T-cell (primary cell): ENCODE results near the gene MIGA2. TPM values are rescaled to one million over a fixed set of nuclear protein-coding genes. Genes with fewer than 3 reads are reported as not detected.
A peak's percentile ranks its signal among the peaks of the same experiment; 100 is the strongest.

Source experiments
- ATAC-seq, 4 experiments: fragments of 200-7000 bp in 3 of 4; fragments of 150-1000 bp in 1 of 4; cut with Tn5 transposase; replicated peaks in 1 of 4; 1 replicate in 3 of 4; 2 replicates in 1 of 4; pipeline ENCODE4 v1.10.0; 2021; ENCODE audit warnings: moderate library complexity in 3 of 4, mild to moderate bottlenecking in 2 of 4, moderate number of reproducible peaks in 1 of 4
- CTCF ChIA-PET, 2 donors: fragments of 300-600 bp; sonication (Branson Sonifier 250); formaldehyde crosslinking; loops; one replicate each; lab custom pipeline; 2022; ENCODE audit warnings: antibody characterized with exemption in 2 of 2; lab: Charles Lee
- POLR2A ChIA-PET, 2 donors: fragments of 300-600 bp; sonication (Branson Sonifier 250); formaldehyde crosslinking; loops; one replicate each; lab custom pipeline; 2022; ENCODE audit warnings: antibody characterized with exemption in 2 of 2; lab: Charles Lee
- DNase-seq, 35 experiments: peaks; one replicate each; pipeline versions ENCODE4 v3.0.0 to v3.0.0-alpha.2; 2013 to 2023
- H3K27ac ChIP-seq: one replicate; pipeline ENCODE4 v1.5.1; 2013; ENCODE audit warnings: low read length
- H3K27me3 ChIP-seq, 2 experiments: replicated peaks in 1 of 2; 1 replicate in 1 of 2; 2 replicates in 1 of 2; pipeline versions ENCODE4 v1.6.1 to v1.7.0; 2013; ENCODE audit warnings: low read length in 1 of 2, mixed read lengths in 1 of 2; ENCODE audit not compliant: control insufficient read depth in 2 of 2, insufficient read depth in 2 of 2; ENCODE audit errors: extremely low read depth in 1 of 2
- H3K36me3 ChIP-seq, 2 donors: 1 replicate in 1 of 2; 2 replicates in 1 of 2; pipeline versions ENCODE4 v1.6.1 to v1.7.0; 2013; ENCODE audit warnings: low read length in 1 of 2; ENCODE audit not compliant: control insufficient read depth in 2 of 2, insufficient read depth in 1 of 2; ENCODE audit errors: extremely low read depth in 1 of 2
- H3K4me1 ChIP-seq, 2 experiments: 1 replicate in 1 of 2; 2 replicates in 1 of 2; pipeline versions ENCODE4 v1.6.1 to v1.7.0; 2013; ENCODE audit warnings: low read length in 2 of 2, mixed read lengths in 1 of 2; ENCODE audit not compliant: insufficient read depth in 2 of 2, control insufficient read depth in 1 of 2; ENCODE audit errors: extremely low read depth in 1 of 2
- H3K4me3 ChIP-seq, 2 donors: 1 replicate in 1 of 2; 2 replicates in 1 of 2; pipeline versions ENCODE4 v1.5.1 to v1.7.0; 2013; ENCODE audit warnings: mild to moderate bottlenecking in 2 of 2, low read length in 1 of 2, moderate library complexity in 1 of 2; ENCODE audit not compliant: control insufficient read depth in 1 of 2; ENCODE audit errors: extremely low read depth in 1 of 2
- H3K9me3 ChIP-seq: 2 replicates; pipeline ENCODE4 v1.7.0; 2013
- H3K27ac Mint-ChIP-seq, 2 donors: one replicate each; pipeline ENCODE4 v1.8.0; 2020 to 2021; ENCODE audit warnings: mild to moderate bottlenecking in 2 of 2, mixed read lengths in 2 of 2
- H3K27me3 Mint-ChIP-seq, 2 donors: one replicate each; pipeline ENCODE4 v1.8.0; 2021 to 2022; ENCODE audit warnings: mixed read lengths in 2 of 2
- H3K36me3 Mint-ChIP-seq: one replicate; pipeline ENCODE4 v1.8.0; 2021; ENCODE audit warnings: mixed read lengths
- H3K4me1 Mint-ChIP-seq, 3 donors: one replicate each; pipeline ENCODE4 v1.8.0; 2020 to 2022; ENCODE audit warnings: mixed read lengths in 3 of 3, mild to moderate bottlenecking in 1 of 3
- H3K4me3 Mint-ChIP-seq, 3 donors: one replicate each; pipeline ENCODE4 v1.8.0; 2020 to 2022; ENCODE audit warnings: mild to moderate bottlenecking in 3 of 3, mixed read lengths in 3 of 3, moderate library complexity in 3 of 3
- H3K9me3 Mint-ChIP-seq, 3 donors: one replicate each; pipeline ENCODE4 v1.8.0; 2020 to 2022; ENCODE audit warnings: mixed read lengths in 3 of 3
- WGBS: methylation state at CpG from one replicate; pipeline ENCODE4 v1.1.5; 2013; ENCODE audit warnings: missing lambda C conversion rate; ENCODE audit not compliant: insufficient coverage; 5-methylcytosine and 5-hydroxymethylcytosine counted together
- total RNA-seq, 35 experiments: library from RNA in 6 of 35; stranded (reverse) in 6 of 35; fragments of 120-200 nt in 1 of 35; gene quantifications; one replicate each; pipeline versions ENCODE4 v1.2.1 to v1.2.4 and lab custom pipeline; 2013 to 2026

Gene MIGA2
- total RNA-seq, 5 donors from 2014 or later (not counting 1 experiment from before 2014, with no cell fraction given): 60.8 to 95.7 (median 83.4) TPM

DNA sequence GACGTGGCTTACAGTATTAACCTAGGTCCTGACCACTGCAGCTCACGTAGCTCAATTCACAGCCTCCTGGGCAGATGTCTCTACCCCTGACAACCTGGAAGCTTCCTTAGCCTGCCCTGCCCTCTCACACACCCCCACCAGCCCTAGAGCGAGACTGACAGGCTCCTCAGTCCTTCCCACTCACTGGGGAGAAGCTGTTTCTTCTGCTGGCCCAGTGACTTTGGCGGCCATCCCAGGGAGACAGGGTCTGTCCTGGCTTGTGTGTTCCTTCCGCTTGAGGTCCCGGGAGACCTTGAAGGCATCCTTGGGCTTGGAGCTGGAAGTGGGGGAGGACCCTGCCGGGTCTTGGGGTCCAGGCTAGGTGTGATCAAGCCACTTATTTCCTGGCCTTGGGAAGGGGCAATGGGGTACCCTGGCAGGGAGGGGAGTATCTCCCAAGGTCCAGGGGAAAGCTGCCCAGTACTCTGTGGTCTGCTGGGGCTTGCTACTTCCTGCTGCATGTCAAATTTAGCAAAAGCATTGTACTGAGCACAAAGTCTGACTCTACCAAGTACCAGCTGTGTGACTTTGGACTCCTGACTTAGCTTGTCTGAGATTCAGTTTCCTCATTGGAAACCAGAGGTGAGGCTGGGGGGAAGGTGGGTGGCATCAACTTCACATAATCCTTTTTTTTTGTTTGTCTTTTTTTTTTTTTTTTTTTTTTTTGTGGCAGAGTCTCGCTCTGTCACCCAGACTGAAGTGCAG lies 1.9 kb downstream of the MIGA2 start:
- Histone ChIP-seq H3K27ac (no peak overlapping the region), H3K36me3 (peaks cover 0 to 25% of the 10 kb centered on the region in 2 donors), H3K4me1 (peaks cover 10 to 31% of the 10 kb centered on the region in 2 experiments), H3K27me3 (no peaks in the 10 kb centered on the region), H3K9me3 (no peaks in the 10 kb centered on the region), H3K4me3 (no peak overlapping the region)
- ChIA-PET POLR2A (interaction anchor here in 1 of 2 donors (0.7 kb wide), 2 partner anchors 8 to 602 kb away, joined by 5 to 15 read pairs; no protein-coding TSS in a partner anchor), CTCF (no interaction called here)
- H3K4me1 Mint-ChIP-seq: peaks cover 31 to 39% (median 36%) of the 10 kb centered on the region in 3 donors
- peak overlapping the region; percentile 95 to 99 (median 95) for H3K4me3 Mint-ChIP-seq
- no peaks in the 10 kb centered on the region for H3K27me3 Mint-ChIP-seq
- WGBS: 59% methylated on average over 2 of the region's 8 CpGs
- H3K36me3 Mint-ChIP-seq: peaks cover 12% of the 10 kb centered on the region
- DNase-seq: no peak
- no peak overlapping the region for H3K27ac Mint-ChIP-seq
- H3K9me3 Mint-ChIP-seq: no peaks in the 10 kb centered on the region
- ATAC-seq: no peak

DNA sequence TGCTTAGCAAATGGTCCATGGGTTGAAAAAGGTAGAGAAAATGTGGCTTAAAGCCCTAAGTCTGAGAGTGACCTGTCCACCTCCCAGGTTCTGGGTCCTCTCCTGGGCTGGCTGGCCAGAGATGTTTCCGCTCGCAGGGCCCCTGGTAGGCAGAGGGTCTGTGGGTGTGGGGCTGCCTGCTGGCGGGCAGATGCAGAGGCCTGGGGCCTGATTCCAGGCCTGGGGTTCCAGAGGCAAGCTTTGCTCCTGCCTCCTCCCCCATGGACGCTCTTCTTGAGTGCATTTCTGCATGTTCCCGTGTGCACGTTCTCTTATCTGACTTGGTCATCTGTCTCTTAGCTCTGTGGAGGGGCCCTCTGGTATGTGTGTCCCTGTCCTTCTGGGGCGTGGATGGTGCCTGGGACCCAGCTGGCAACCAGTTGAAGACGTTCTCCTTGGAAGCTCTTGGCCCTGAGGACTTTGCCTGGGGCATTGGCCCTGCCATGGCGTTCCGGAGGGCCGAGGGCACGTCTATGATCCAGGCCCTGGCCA lies 3.8 kb downstream of the MIGA2 start:
- ChIA-PET CTCF (no interaction called here), POLR2A (interaction anchor here in 1 of 2 donors (0.7 kb wide), 1 partner anchor 12 kb away, joined by 4 read pairs; no protein-coding TSS in a partner anchor)
- Histone ChIP-seq H3K4me1 (peaks cover 10 to 31% of the 10 kb centered on the region in 2 experiments), H3K27ac (no peak overlapping the region), H3K4me3 (no peak overlapping the region), H3K36me3 (peaks cover 0 to 34% of the 10 kb centered on the region in 2 donors), H3K9me3 (no peaks in the 10 kb centered on the region), H3K27me3 (no peaks in the 10 kb centered on the region)
- no peak for ATAC-seq
- Mint-ChIP-seq H3K9me3 (no peaks in the 10 kb centered on the region), H3K36me3 (peaks cover 16% of the 10 kb centered on the region), H3K4me1 (peaks cover 31 to 39% (median 36%) of the 10 kb centered on the region in 3 donors), H3K27ac (no peak overlapping the region), H3K27me3 (no peaks in the 10 kb centered on the region), H3K4me3 (peak overlapping the region in 1 of 3 donors; percentile 12)
- DNase-seq: no peak
- WGBS: 93% methylated on average over 12 of the region's 12 CpGs

DNA sequence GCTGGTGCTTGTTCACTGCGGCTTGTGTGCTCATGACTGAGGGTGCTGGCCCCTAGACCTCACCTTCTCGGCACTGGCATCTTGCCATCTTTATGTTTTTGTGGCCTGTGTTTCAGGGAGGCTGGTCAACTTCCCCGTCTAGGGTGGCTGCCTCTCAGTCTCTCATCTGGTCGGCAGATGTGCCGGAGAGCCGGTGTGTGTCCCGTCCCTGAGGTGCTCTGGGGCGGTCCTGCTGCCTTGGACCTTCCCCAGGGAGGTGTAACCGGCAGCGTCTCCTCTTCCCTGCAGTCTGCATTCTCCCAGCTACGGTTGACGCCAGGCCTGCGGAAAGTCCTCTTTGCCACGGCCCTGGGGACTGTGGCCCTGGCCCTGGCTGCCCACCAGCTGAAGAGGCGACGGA lies 5.6 kb downstream of the MIGA2 start:
- H3K27ac Mint-ChIP-seq: no peak overlapping the region
- H3K36me3 Mint-ChIP-seq: peaks cover 16% of the 10 kb centered on the region
- H3K9me3 Mint-ChIP-seq: no peaks in the 10 kb centered on the region
- CTCF ChIA-PET: no interaction called here
- peaks cover 0 to 42% of the 10 kb centered on the region in 2 donors for H3K36me3 ChIP-seq
- H3K4me1 Mint-ChIP-seq: peaks cover 17 to 26% (median 25%) of the 10 kb centered on the region in 3 donors
- no peak for ATAC-seq
- no peak overlapping the region for H3K4me3 Mint-ChIP-seq
- H3K9me3 ChIP-seq: no peaks in the 10 kb centered on the region
- no peaks in the 10 kb centered on the region for H3K27me3 ChIP-seq
- no peak overlapping the region for H3K4me3 ChIP-seq
- DNase-seq: no peak
- H3K4me1 ChIP-seq: peaks cover 8 to 20% of the 10 kb centered on the region in 2 experiments
- 95% methylated on average over 14 of the region's 16 CpGs for WGBS
- no peak overlapping the region for H3K27ac ChIP-seq
- no peaks in the 10 kb centered on the region for H3K27me3 Mint-ChIP-seq
- POLR2A ChIA-PET: no interaction called here

DNA sequence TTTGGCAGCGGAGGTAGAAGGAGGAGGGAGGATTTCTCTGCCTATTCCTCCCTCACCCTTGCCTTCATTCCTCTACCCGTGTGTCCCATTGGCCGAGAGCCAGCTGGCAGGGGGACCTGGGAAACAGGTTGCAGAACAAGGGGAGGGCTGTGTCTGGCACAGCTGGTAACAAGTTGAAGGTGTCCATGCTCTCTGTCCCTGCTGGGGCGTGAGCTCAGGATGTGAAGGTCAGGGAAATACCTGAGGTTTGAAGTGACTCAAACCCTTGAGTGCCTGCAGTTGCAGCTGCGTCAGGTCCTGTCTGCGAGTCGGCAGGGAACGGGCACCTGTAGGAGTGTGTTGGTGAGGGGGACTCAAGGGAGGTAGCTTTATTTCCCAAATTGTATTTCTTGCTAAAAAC lies 16.2 kb downstream of the MIGA2 start:
- 93% methylated on average over 2 of the region's 8 CpGs for WGBS
- Mint-ChIP-seq H3K4me3 (no peak overlapping the region), H3K27ac (no peak overlapping the region), H3K27me3 (no peaks in the 10 kb centered on the region), H3K36me3 (peaks cover 22% of the 10 kb centered on the region), H3K4me1 (no peaks in the 10 kb centered on the region), H3K9me3 (no peaks in the 10 kb centered on the region)
- Histone ChIP-seq H3K9me3 (no peaks in the 10 kb centered on the region), H3K27ac (no peak overlapping the region), H3K4me1 (no peaks in the 10 kb centered on the region), H3K27me3 (no peaks in the 10 kb centered on the region), H3K4me3 (no peak overlapping the region), H3K36me3 (peaks cover 0 to 46% of the 10 kb centered on the region in 2 donors)
- CTCF ChIA-PET: no interaction called here
- DNase-seq (no peak), ATAC-seq (no peak)
- POLR2A ChIA-PET: no interaction called here

DNA sequence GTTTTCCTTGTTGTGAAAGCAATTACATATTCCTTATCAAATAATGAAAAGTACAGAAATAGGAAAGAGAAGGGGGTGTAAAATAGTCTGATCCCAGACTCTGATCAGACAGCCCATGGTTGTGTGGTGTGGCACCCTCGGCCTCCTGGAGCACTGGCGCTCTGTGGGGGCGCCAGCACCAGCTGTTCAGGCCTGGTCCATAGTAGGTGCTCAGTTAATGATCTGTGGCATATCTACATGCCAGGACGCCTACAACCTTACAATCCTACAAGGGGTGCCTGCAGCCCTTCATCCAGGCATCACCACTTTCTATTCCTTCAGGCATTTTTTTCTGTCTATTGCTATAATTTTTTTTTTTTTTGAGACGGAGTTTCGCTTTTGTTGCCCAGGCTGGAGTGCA lies 16.6 kb downstream of the MIGA2 start:
- no peak overlapping the region for H3K4me3 Mint-ChIP-seq
- WGBS: 100% methylated on average over 3 of the region's 6 CpGs
- Histone ChIP-seq H3K9me3 (no peaks in the 10 kb centered on the region), H3K36me3 (peaks cover 0 to 41% of the 10 kb centered on the region in 2 donors), H3K4me3 (no peak overlapping the region), H3K4me1 (no peaks in the 10 kb centered on the region), H3K27ac (no peak overlapping the region), H3K27me3 (no peaks in the 10 kb centered on the region)
- ChIA-PET CTCF (no interaction called here), POLR2A (interaction anchor here in 1 of 2 donors (0.5 kb wide), 1 partner anchor 765 kb away, joined by 3 read pairs; no protein-coding TSS in a partner anchor)
- H3K36me3 Mint-ChIP-seq: peaks cover 22% of the 10 kb centered on the region
- ATAC-seq (no peak), DNase-seq (no peak)
- no peaks in the 10 kb centered on the region for H3K4me1 Mint-ChIP-seq
- H3K9me3 Mint-ChIP-seq: no peaks in the 10 kb centered on the region
- no peak overlapping the region for H3K27ac Mint-ChIP-seq
- H3K27me3 Mint-ChIP-seq: no peaks in the 10 kb centered on the region

DNA sequence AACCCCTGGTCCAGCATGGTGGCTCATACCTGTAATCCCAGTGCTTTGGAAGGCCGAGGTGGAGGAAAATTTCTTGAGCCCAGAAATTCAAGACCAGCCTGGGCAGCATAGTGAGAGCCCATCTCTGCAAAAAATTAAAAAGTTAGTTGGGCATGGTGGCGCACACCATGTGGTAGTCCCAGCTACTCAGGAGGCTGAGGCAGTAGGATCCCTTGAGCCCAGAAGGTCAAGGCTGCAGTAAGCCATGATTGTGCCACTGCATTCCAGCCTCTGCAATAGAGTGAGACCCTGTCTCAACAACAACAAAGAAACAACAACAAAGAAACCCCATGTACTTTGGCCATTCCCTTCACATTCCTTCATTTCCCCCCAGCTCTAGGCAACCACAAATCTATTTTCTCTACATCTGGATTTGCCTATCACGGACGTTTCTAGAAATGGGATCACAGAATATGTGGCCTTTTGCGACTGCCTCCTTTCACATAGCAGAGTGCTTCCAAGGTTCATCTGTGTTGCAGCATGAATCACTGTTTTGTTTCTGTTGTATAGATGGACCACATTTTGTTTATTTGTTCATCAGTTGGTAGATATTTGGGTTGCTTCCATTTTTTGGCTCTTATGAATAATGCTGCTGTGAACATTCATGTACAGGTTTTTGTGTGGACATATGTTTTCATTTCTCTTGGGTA lies 17.9 kb downstream of the MIGA2 start:
- no peaks in the 10 kb centered on the region for H3K9me3 Mint-ChIP-seq
- H3K27me3 Mint-ChIP-seq: no peaks in the 10 kb centered on the region
- POLR2A ChIA-PET: no interaction called here
- no peak overlapping the region for H3K27ac Mint-ChIP-seq
- CTCF ChIA-PET: interaction anchor here in 1 of 2 donors (0.5 kb wide), 1 partner anchor 812 kb away, joined by 4 read pairs; no protein-coding TSS in a partner anchor
- no peak overlapping the region for H3K4me3 ChIP-seq
- H3K27ac ChIP-seq: no peak overlapping the region
- H3K27me3 ChIP-seq: no peaks in the 10 kb centered on the region
- no peaks in the 10 kb centered on the region for H3K9me3 ChIP-seq
- H3K36me3 ChIP-seq: peaks cover 10 to 37% of the 10 kb centered on the region in 2 donors
- no peaks in the 10 kb centered on the region for H3K4me1 Mint-ChIP-seq
- H3K4me3 Mint-ChIP-seq: no peak overlapping the region
- WGBS: 93% methylated on average over 5 of the region's 5 CpGs
- peaks cover 14% of the 10 kb centered on the region for H3K36me3 Mint-ChIP-seq
- no peaks in the 10 kb centered on the region for H3K4me1 ChIP-seq
- ATAC-seq (no peak), DNase-seq (no peak)
